Motor neuron (in vitro differentiated cells): ENCODE results near the gene SPN. TPM values are rescaled to one million over a fixed set of nuclear protein-coding genes. Genes with fewer than 3 reads are reported as not detected.
"Not testable (repeated sequence)": the region's sequence is repeated elsewhere in the genome, so short reads cannot be mapped to it uniquely, and the experiment has no call there.

Experiments used
- ATAC-seq, 8 experiments: fragments of 200-7000 bp; cut with Tn5 transposase; replicated peaks in 6 of 8; 2 replicates each; pipeline ENCODE4 v1.8.0; 2021; ENCODE audit warnings: mild to moderate bottlenecking in 8 of 8, moderate library complexity in 8 of 8
- H3K27ac ChIP-seq, 2 donors: fragments of 250-450 bp; sonication (Bioruptor Pico); 2 replicates each; pipeline ENCODE4 v1.9.0; 2021; ENCODE audit warnings: antibody characterized with exemption in 2 of 2, mild to moderate bottlenecking in 2 of 2, moderate library complexity in 1 of 2
- H3K4me1 ChIP-seq, 2 donors: fragments of 250-450 bp; sonication (Bioruptor Pico); replicated peaks in 1 of 2; 2 replicates each; pipeline ENCODE4 v1.6.1; 2021; ENCODE audit warnings: antibody characterized with exemption in 2 of 2, mild to moderate bottlenecking in 2 of 2, moderate library complexity in 1 of 2
- H3K4me3 ChIP-seq, 5 donors: fragments of 250-450 bp; sonication (Bioruptor Pico); 2 replicates each; pipeline ENCODE4 v1.9.0; 2021; ENCODE audit warnings: antibody characterized with exemption in 5 of 5, mild to moderate bottlenecking in 5 of 5, moderate library complexity in 4 of 5
- WGBS, 10 experiments: fragments of 450-650 bp; shearing (Covaris generic); methylation state at CpG; one replicate each; pipeline ENCODE4 v1.0.0; 2022; 5-methylcytosine and 5-hydroxymethylcytosine counted together
- in situ Hi-C, 9 experiments: fragments of 400-800 bp; cut with MboI; loops; one replicate each; pipeline ENCODE4 v1.15.0; 2021; ENCODE audit warnings: low sequenced_read_pairs in 9 of 9, low pct_unique_long_range_greater_than_20kb in 2 of 9; ENCODE audit not compliant: unreplicated experiment in 9 of 9
- total RNA-seq, 8 experiments: library from RNA; unstranded; fragments of 300-600 nt; gene quantifications; 2 replicates each; pipeline versions ENCODE4 v1.2.3 to v1.2.4, GENCODE V29; 2022

The SPN gene
- total RNA-seq, 8 experiments from 2014 or later = 0.07 to 1.1 (median 0.35) TPM

- H3K4me1 ChIP-seq, in situ Hi-C loops, H3K4me3 ChIP-seq, H3K27ac ChIP-seq, ATAC-seq: not testable (repeated sequence)
- no CpG with 5 or more reads among the region's 20 CpGs for WGBS, 10 experiments
These were observed 31.4 kb upstream of the SPN start for GRCh38 chr16:29631658-29632057.

- no CpG with 5 or more reads among the region's 16 CpGs for whole genome bisulfite sequencing, 10 experiments
- in situ Hi-C loops, H3K4me1 ChIP-seq, H3K27ac ChIP-seq, H3K4me3 ChIP-seq, ATAC-seq: not testable (repeated sequence)
These were observed 27.1 kb upstream of the SPN start for GRCh38 chr16:29635902-29636301.

GRCh38 chr16:29636368-29636767 is 26.7 kb upstream of the SPN start:
- in situ Hi-C loops, H3K4me3 ChIP-seq, H3K27ac ChIP-seq, H3K4me1 ChIP-seq: not testable (repeated sequence)
- no CpG with 5 or more reads among the region's 5 CpGs for WGBS, 10 experiments
- ATAC-seq = peak in 3 of 8 experiments; percentile 32 to 47 (median 46)

GRCh38 chr16:29638751-29639150 is 24.3 kb upstream of the SPN start:
- H3K27ac ChIP-seq, H3K4me1 ChIP-seq, in situ Hi-C loops, ATAC-seq, H3K4me3 ChIP-seq: not testable (repeated sequence)
- WGBS, 10 experiments = 92 to 100% (median 100%) methylated on average over 1 to 5 of the region's 8 CpGs; no CpG with 5 or more reads in 5 of the 10 experiments

GRCh38 chr16:29641561-29641960 is 21.5 kb upstream of the SPN start:
- peak in 6 of 8 experiments; percentile 21 to 61 (median 47) for ATAC-seq
- in situ Hi-C loops = no loop called here
- Histone ChIP-seq H3K4me3 (no peak overlapping the region), H3K27ac (no peak overlapping the region), H3K4me1 (no peaks in the 10 kb centered on the region)
- WGBS, 10 experiments = 0 to 100% (median 83%) methylated on average over 1 to 3 of the region's 3 CpGs

- WGBS, 10 experiments = 60 to 100% (median 98%) methylated on average over 1 to 7 of the region's 7 CpGs; no CpG with 5 or more reads in 1 of the 10 experiments
- Histone ChIP-seq H3K4me3 (no peak overlapping the region), H3K27ac (no peak overlapping the region), H3K4me1 (no peaks in the 10 kb centered on the region)
- no peak for ATAC-seq
- in situ Hi-C loops = no loop called here
These were observed 19.5 kb upstream of the SPN start for GRCh38 chr16:29643596-29643995.

- ATAC-seq = no peak
- H3K27ac ChIP-seq = no peak overlapping the region
- no peak overlapping the region for H3K4me3 ChIP-seq
- in situ Hi-C loops = no loop called here
- 40 to 95% (median 80%) methylated on average over 1 to 5 of the region's 9 CpGs; no CpG with 5 or more reads in 3 of the 10 experiments for WGBS, 10 experiments
- no peaks in the 10 kb centered on the region for H3K4me1 ChIP-seq
These were observed 18.6 kb upstream of the SPN start for GRCh38 chr16:29644338-29644857.

- H3K27ac ChIP-seq = no peak overlapping the region
- 51 to 100% (median 92%) methylated on average over 3 to 4 of the region's 4 CpGs; no CpG with 5 or more reads in 2 of the 10 experiments for WGBS, 10 experiments
- no peak for ATAC-seq
- H3K4me3 ChIP-seq = no peak overlapping the region
- in situ Hi-C loops = no loop called here
- H3K4me1 ChIP-seq = no peaks in the 10 kb centered on the region
These were observed 17.9 kb upstream of the SPN start for GRCh38 chr16:29644973-29645693.

GRCh38 chr16:29645694-29646187 is 17.3 kb upstream of the SPN start:
- Histone ChIP-seq H3K4me1 (no peaks in the 10 kb centered on the region), H3K27ac (no peak overlapping the region), H3K4me3 (no peak overlapping the region)
- WGBS, 10 experiments = 48 to 100% (median 60%) methylated on average over 1 to 3 of the region's 4 CpGs; no CpG with 5 or more reads in 3 of the 10 experiments
- no peak for ATAC-seq
- in situ Hi-C loops = no loop called here

GRCh38 chr16:29646947-29647346 is 16.1 kb upstream of the SPN start:
- WGBS, 10 experiments = 30 to 100% (median 95%) methylated on average over 1 to 2 of the region's 3 CpGs; no CpG with 5 or more reads in 6 of the 10 experiments
- no peak overlapping the region for H3K4me3 ChIP-seq
- no peaks in the 10 kb centered on the region for H3K4me1 ChIP-seq
- in situ Hi-C loops = no loop called here
- no peak overlapping the region for H3K27ac ChIP-seq
- ATAC-seq = no peak

- in situ Hi-C loops = no loop called here
- Histone ChIP-seq H3K27ac (no peak overlapping the region), H3K4me1 (no peaks in the 10 kb centered on the region), H3K4me3 (no peak overlapping the region)
- ATAC-seq = no peak
- 42 to 100% (median 90%) methylated on average over 1 to 8 of the region's 9 CpGs; no CpG with 5 or more reads in 1 of the 10 experiments for WGBS, 10 experiments
These were observed 13.2 kb upstream of the SPN start for GRCh38 chr16:29649588-29650494.

GRCh38 chr16:29650771-29651170 is 12.3 kb upstream of the SPN start:
- H3K4me3 ChIP-seq = no peak overlapping the region
- ATAC-seq = no peak
- in situ Hi-C loops = no loop called here

GRCh38 chr16:29651774-29652349 is 11.2 kb upstream of the SPN start:
- no peaks in the 10 kb centered on the region for H3K4me1 ChIP-seq
- 80 to 100% (median 89%) methylated on average over 1 to 2 of the region's 2 CpGs; no CpG with 5 or more reads in 3 of the 10 experiments for WGBS, 10 experiments
- in situ Hi-C loops = no loop called here
- H3K4me3 ChIP-seq = no peak overlapping the region
- no peak overlapping the region for H3K27ac ChIP-seq
- ATAC-seq = no peak

More at GRCh38 chr16:29650771-29651170, 12.3 kb upstream of the SPN start:
- WGBS, 10 experiments = 47 to 100% (median 92%) methylated on average over 2 of the region's 2 CpGs; no CpG with 5 or more reads in 1 of the 10 experiments
- no peaks in the 10 kb centered on the region for H3K4me1 ChIP-seq
- no peak overlapping the region for H3K27ac ChIP-seq
